ENCODE measurements around the gene OR10A5.
A peak's percentile ranks its signal among the peaks of the same experiment; 100 is the strongest.

- no peak for TF ChIP-seq ZBTB49 (CRISPR knock-in tag; IDR thresholded peaks at IDR 0.05; ENCODE audit: borderline replicate concordance)
- no peak for TF ChIP-seq POU5F1 (IDR thresholded peaks at IDR 0.05; ENCODE audit: borderline replicate concordance, low read depth, low read length, partially characterized antibody)
- no peak for TF ChIP-seq EZH2 (IDR thresholded peaks at IDR 0.05; ENCODE audit: borderline replicate concordance, low read depth, low read length)
- TF ChIP-seq TRIM24 (IDR thresholded peaks at IDR 0.05), result peak; percentile 78 to 85; a peak in 2 of 4 replicates
- TF ChIP-seq MAFG (tag; conservative IDR thresholded peaks at IDR 0.05), result no peak
- TF ChIP-seq SMAD2 (IDR thresholded peaks at IDR 0.05; ENCODE audit: low read depth, low read length), result no peak
- TF ChIP-seq CBX3 (IDR thresholded peaks at IDR 0.05; ENCODE audit: borderline replicate concordance in 1 of 2, low read length in 2 of 2), result no peak
- no peak for TF ChIP-seq NFIC (IDR thresholded peaks at IDR 0.05)
- no peak for TF ChIP-seq KDM4B (IDR thresholded peaks at IDR 0.05; ENCODE audit: borderline replicate concordance in 2 of 2, low read depth in 1 of 2)
- no peak for TF ChIP-seq FOXM1 (IDR thresholded peaks at IDR 0.05; ENCODE audit: low read depth)
- TF ChIP-seq FOXM1 (CRISPR knock-in tag; IDR thresholded peaks at IDR 0.05; ENCODE audit: low read depth), result no peak
- TF ChIP-seq, protein P1, sequence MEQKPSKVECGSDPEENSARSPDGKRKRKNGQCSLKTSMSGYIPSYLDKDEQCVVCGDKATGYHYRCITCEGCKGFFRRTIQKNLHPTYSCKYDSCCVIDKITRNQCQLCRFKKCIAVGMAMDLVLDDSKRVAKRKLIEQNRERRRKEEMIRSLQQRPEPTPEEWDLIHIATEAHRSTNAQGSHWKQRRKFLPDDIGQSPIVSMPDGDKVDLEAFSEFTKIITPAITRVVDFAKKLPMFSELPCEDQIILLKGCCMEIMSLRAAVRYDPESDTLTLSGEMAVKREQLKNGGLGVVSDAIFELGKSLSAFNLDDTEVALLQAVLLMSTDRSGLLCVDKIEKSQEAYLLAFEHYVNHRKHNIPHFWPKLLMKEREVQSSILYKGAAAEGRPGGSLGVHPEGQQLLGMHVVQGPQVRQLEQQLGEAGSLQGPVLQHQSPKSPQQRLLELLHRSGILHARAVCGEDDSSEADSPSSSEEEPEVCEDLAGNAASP (IDR thresholded peaks at IDR 0.05), result no peak
- no peak for TF ChIP-seq SRSF9 (IDR thresholded peaks at IDR 0.05; ENCODE audit: borderline replicate concordance, low read depth, low read length)
- TF ChIP-seq ZNF121 (CRISPR knock-in tag; conservative IDR thresholded peaks at IDR 0.05), result no peak
- TF ChIP-seq BCL6 (CRISPR knock-in tag; IDR thresholded peaks at IDR 0.05), result no peak
Observed at GRCh38 chr11:6828103-6828502, 17.4 kb upstream of the OR10A5 start.

All from K562 (cell line).